AG09319 (cell line): Measurements from ENCODE around the gene CTPS2.

ENCODE experiments used
- DNase-seq: peaks from one replicate; pipeline ENCODE4 v3.0.0-alpha.2; 2010; ENCODE audit warnings: low read depth; ENCODE audit errors: extremely low read depth
- TF ChIP-seq, protein P1 (sequence below): IDR thresholded peaks from 2 replicates; pipeline ENCODE4 v1.5.1; 2011; ENCODE audit warnings: low read depth, mild to moderate bottlenecking, inconsistent platforms, low read length, moderate library complexity

Gene CTPS2

DNA sequence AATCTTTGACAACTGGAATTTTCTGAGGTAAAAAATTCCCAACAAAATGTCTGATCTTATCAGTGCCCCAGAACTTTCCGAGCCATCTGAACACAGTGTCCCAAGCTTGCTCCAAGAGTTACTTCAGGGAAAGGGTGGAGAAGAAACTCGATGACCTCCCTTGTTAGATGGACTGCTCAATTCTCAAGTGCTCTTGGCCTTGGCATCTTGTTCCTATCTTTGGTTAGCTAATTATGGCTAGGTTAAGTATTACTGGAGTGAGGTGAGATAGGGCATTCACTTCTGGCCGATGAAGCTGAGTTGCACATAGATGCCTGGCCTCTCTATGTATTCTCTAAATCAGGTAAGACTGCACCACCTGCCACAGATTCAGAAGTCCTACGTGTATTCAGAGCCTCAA is 71.6 kb downstream of the CTPS2 start:
- no peak for DNase-seq
- TF ChIP-seq, protein P1, sequence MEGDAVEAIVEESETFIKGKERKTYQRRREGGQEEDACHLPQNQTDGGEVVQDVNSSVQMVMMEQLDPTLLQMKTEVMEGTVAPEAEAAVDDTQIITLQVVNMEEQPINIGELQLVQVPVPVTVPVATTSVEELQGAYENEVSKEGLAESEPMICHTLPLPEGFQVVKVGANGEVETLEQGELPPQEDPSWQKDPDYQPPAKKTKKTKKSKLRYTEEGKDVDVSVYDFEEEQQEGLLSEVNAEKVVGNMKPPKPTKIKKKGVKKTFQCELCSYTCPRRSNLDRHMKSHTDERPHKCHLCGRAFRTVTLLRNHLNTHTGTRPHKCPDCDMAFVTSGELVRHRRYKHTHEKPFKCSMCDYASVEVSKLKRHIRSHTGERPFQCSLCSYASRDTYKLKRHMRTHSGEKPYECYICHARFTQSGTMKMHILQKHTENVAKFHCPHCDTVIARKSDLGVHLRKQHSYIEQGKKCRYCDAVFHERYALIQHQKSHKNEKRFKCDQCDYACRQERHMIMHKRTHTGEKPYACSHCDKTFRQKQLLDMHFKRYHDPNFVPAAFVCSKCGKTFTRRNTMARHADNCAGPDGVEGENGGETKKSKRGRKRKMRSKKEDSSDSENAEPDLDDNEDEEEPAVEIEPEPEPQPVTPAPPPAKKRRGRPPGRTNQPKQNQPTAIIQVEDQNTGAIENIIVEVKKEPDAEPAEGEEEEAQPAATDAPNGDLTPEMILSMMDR = no peak

DNA sequence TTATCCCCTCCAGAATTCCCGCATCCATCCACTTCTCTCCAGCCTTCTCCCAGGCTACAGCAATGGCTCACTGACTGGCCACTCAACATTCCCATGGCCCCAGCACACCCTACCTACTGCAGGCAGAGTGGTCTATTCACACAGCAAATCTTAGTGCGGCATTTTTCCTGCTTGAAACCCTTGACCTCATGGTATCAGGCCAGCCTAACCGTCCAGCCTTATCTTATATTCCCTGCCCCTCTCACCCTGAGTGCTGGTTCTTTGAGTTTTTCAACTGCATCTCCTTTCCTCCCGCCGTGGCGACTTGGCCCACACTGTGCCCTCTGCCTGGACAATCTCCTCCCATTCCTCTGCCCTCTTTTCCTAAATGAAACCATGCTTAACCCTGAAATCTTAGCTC is 72.5 kb downstream of the CTPS2 start:
- no peak for DNase-seq
- TF ChIP-seq, protein P1 = no peak

DNA sequence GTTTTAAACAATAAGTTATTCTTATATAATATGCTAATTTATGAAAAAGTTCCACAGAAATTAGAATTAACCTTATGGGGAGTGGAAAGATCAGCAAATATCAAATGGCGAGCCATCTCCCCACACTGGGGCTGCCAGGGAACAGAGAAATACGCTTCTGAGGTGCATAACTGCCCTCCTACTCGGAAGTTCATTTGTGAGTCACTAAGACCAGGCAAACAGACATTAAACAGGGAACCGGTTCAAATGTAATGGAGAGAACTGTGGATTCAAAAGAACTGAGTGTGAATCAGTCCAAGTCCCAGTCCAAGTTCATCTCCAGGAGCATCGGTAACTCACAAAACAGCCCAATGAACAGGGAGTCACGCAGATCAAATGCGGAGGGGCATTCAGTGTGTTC is 73.9 kb downstream of the CTPS2 start:
- TF ChIP-seq, protein P1 = no peak
- DNase-seq = no peak

DNA sequence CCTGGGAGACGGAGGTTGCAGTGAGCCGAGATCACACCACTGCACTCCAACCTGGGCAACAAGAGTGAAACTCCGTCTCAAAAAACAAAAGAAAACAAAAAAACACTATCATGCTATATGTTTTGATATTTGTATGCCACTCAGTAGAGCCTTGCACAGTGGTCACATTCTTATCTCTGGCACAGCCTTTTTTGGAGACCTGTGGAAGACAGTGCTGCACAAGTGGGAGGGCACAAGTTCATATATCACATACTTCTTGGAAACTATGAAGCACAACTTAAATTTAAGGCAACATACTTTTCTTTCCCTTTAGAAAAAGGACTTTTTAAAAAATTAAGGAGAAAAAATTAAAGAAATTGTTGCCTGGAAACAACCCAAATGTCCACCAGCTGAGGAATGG is 76.9 kb downstream of the CTPS2 start:
- TF ChIP-seq, protein P1 = no peak
- no peak for DNase-seq

DNA sequence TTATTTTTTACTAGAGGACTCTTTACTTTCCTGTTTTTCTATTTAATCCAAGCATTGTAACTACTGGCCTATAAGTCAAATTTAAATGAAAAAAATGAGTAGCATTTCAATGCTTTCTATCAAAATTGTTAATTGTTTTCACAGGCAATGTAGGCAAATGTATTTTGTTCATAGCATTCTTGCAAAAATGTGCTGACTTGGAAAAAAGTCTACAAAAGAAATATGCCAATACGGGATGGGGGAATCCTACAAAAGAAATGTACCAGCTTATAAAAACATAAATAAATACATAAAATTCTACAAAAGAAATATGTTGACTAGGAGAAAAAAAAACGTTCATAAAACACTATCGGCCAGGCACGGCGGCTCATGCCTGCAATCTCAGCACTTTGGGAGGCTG is 77.4 kb downstream of the CTPS2 start:
- DNase-seq = no peak
- TF ChIP-seq, protein P1 = no peak

DNA sequence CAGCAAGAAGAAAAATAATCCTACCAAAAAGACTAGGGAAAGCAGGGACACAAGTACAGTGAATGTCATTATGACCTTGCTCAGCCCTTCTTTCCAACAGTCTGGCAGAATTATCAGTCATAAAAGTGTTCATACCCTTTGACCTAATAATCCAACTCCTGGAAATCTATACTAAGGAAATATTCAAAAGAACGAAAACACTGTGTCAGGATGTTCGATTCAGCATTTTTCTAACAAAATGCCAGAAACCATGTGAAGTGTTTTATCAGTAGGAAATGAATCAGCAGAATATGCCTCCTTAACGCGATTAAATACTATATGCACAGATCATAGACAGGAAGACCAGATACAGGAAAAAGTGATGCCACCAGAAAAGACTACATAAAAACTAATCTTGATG is 78.7 kb downstream of the CTPS2 start:
- TF ChIP-seq, protein P1 = no peak
- no peak for DNase-seq

DNA sequence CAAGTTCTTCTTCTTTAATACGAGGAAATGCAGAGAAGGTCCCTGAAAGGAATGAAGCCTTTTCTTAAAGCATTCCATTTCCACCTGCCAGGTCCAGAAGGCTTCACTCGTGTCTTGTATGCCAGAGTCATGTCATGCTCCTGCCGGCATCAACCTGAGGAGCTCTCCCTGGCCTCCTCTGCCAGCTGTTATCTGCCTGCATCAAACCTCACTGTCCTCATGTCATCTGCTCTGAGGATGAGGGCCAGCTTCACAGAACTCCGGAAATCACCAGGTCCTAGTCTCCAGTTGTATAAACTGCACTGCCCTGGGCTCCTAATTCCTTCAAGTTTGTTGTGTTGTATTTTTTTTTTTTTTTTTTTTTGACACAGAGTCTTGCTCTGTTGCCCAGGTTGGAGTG is 82.6 kb downstream of the CTPS2 start:
- TF ChIP-seq, protein P1 = no peak
- no peak for DNase-seq
